ENCODE results near the gene OR2V2. TPM values are rescaled to one million over a fixed set of nuclear protein-coding genes. Genes with fewer than 3 reads are reported as not detected.
A peak's percentile ranks its signal among the peaks of the same experiment; 100 is the strongest.

Gene OR2V2
- total RNA-seq, 1 donor from 2014 or later = not detected

DNA sequence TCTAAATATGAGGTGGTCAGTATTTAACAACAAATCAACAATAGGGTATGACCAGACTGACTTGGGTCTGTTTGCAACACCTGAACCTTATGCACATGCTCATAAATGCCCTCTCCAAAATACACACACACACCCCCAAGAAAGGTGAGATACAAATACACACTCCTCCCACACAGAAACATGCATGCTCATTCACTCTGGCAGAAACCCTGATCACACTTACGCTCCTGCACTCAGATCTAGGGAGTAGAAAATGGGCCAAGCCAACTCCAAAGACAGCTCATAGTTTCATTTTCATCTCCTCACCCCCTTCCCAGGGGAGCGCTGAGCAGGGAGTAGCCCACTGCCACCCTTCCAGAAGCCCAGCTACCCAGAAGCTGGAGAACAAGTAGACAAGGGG lies 46.3 kb downstream of the OR2V2 start:
- Histone ChIP-seq H2AFZ (ENCODE audit: low read depth, low read length) (no peak overlapping the region), H3K27me3 (ENCODE audit: insufficient read depth, low read length) (no peaks in the 10 kb centered on the region), H3K36me3 (ENCODE audit: insufficient read depth, low read length) (no peaks in the 10 kb centered on the region), H3K9me3 (ENCODE audit: insufficient read depth, low read depth, low read length) (no peaks in the 10 kb centered on the region), H3K79me2 (ENCODE audit: insufficient read depth, low read length) (no peaks in the 10 kb centered on the region), H3K4me3 (ENCODE audit: insufficient read depth, low read depth, low read length) (no peak overlapping the region), H3K27ac (ENCODE audit: low read depth, low read length) (no peak overlapping the region), H3K4me2 (ENCODE audit: low read length) (no peak overlapping the region), H3K4me1 (ENCODE audit: insufficient read depth, low read length) (peaks cover 22% of the 10 kb centered on the region), H3K9ac (ENCODE audit: low read length) (no peak overlapping the region), H4K20me1 (ENCODE audit: insufficient read depth, low read length) (no peaks in the 10 kb centered on the region)
- Mint-ChIP-seq H3K36me3 (ENCODE audit: low read depth, unreplicated experiment) (no peaks in the 10 kb centered on the region), H3K9me3 (ENCODE audit: unreplicated experiment) (no peaks in the 10 kb centered on the region), H3K4me1 (ENCODE audit: low read depth, unreplicated experiment) (peaks cover 4% of the 10 kb centered on the region), H3K27ac (ENCODE audit: unreplicated experiment) (no peak overlapping the region), H3K27me3 (ENCODE audit: low read depth, unreplicated experiment) (peaks cover 7% of the 10 kb centered on the region), H3K4me3 (ENCODE audit: unreplicated experiment) (peak overlapping the region; percentile 1)
- TF ChIP-seq, protein P1, sequence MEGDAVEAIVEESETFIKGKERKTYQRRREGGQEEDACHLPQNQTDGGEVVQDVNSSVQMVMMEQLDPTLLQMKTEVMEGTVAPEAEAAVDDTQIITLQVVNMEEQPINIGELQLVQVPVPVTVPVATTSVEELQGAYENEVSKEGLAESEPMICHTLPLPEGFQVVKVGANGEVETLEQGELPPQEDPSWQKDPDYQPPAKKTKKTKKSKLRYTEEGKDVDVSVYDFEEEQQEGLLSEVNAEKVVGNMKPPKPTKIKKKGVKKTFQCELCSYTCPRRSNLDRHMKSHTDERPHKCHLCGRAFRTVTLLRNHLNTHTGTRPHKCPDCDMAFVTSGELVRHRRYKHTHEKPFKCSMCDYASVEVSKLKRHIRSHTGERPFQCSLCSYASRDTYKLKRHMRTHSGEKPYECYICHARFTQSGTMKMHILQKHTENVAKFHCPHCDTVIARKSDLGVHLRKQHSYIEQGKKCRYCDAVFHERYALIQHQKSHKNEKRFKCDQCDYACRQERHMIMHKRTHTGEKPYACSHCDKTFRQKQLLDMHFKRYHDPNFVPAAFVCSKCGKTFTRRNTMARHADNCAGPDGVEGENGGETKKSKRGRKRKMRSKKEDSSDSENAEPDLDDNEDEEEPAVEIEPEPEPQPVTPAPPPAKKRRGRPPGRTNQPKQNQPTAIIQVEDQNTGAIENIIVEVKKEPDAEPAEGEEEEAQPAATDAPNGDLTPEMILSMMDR (IDR thresholded peaks at IDR 0.05; ENCODE audit: insufficient read depth, low read depth, low read length) = no peak
- TF ChIP-seq EZH2 (IDR thresholded peaks at IDR 0.05; ENCODE audit: insufficient read depth, low read length) = no peak
- FAIRE-seq (no peak), DNase-seq (ENCODE audit: low read depth) (no peak)

DNA sequence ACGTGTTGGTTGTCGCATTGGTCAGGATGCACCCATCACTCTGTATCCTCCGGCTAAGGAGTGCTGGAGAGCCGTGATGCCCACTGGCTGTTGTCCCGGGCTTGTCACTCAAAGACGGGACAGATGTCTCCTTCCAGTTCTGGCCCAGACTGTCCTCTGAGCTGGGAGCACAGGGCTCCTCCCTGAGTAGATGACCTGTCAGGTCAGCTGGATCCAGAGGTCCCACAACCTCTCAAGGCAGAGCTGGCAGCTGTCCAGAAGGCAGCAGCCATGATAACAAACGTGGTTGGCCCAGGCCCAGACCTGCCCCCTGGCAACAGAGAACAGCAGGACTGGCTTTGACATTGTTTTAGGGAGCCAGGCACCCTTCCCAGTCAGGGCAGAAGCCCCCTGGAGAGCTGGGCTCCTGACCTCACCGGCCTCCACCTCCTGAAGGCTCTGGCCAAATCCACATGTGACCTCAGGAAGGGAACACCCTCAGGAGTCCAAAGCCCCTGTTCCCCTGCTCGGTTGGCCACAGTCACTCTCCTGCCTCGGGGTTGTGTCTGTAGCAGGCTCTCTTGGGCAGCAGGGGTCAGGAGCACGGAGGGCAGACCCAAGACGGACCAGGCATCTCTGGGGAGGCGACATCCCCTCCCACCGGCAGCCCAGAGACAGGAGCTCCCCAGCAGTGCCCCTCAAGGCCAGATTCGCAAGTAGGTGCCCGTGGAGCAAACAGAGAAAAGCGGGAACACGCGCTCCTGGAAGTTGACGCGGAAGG lies 47.3 kb downstream of the OR2V2 start:
- TF ChIP-seq EZH2 (IDR thresholded peaks at IDR 0.05; ENCODE audit: insufficient read depth, low read length) = no peak
- TF ChIP-seq, protein P1 (IDR thresholded peaks at IDR 0.05; ENCODE audit: insufficient read depth, low read depth, low read length) = no peak
- Mint-ChIP-seq H3K4me3 (ENCODE audit: unreplicated experiment) (no peak overlapping the region), H3K36me3 (ENCODE audit: low read depth, unreplicated experiment) (no peaks in the 10 kb centered on the region), H3K4me1 (ENCODE audit: low read depth, unreplicated experiment) (peaks cover 8% of the 10 kb centered on the region), H3K27ac (ENCODE audit: unreplicated experiment) (no peak overlapping the region), H3K9me3 (ENCODE audit: unreplicated experiment) (no peaks in the 10 kb centered on the region), H3K27me3 (ENCODE audit: low read depth, unreplicated experiment) (peaks cover 15% of the 10 kb centered on the region)
- H3K27me3 ChIP-seq (ENCODE audit: insufficient read depth, low read length) = peaks cover 7% of the 10 kb centered on the region
- H3K9ac ChIP-seq (ENCODE audit: low read length) = no peak overlapping the region
- no peak overlapping the region for H2AFZ ChIP-seq (ENCODE audit: low read depth, low read length)
- peaks cover 20% of the 10 kb centered on the region for H3K4me1 ChIP-seq (ENCODE audit: insufficient read depth, low read length)
- no peak overlapping the region for H3K27ac ChIP-seq (ENCODE audit: low read depth, low read length)
- FAIRE-seq = no peak
- H3K4me2 ChIP-seq (ENCODE audit: low read length) = no peak overlapping the region
- H4K20me1 ChIP-seq (ENCODE audit: insufficient read depth, low read length) = no peaks in the 10 kb centered on the region
- H3K4me3 ChIP-seq (ENCODE audit: insufficient read depth, low read depth, low read length) = no peak overlapping the region
- DNase-seq (ENCODE audit: low read depth) = no peak
- no peaks in the 10 kb centered on the region for H3K36me3 ChIP-seq (ENCODE audit: insufficient read depth, low read length)
- no peaks in the 10 kb centered on the region for H3K79me2 ChIP-seq (ENCODE audit: insufficient read depth, low read length)
- H3K9me3 ChIP-seq (ENCODE audit: insufficient read depth, low read depth, low read length) = no peaks in the 10 kb centered on the region

DNA sequence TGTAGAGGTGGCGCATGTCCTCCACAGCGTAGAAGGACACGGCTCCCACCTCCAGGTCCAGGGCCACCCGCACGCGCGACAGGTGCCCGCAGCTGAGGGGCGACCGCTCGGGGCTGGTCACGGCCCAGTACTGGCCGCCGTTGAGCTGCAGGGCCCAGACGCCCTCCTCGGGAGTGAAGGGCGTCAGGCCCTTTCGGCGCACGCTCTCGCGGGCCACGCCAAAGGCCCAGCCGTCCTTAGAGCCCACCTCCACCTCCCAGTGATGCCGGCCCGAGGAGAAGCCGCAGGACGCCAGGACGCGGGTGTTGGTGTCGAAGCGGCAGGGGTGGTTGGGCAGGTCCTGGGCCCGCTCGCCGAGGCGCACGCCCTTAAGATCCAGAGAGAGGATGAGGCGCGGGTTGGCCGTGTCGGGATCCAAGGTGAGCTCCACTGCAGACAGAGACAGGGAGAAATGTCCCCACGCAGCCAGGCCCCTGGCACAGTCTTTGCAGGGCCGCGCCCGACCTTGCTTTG lies 47.9 kb downstream of the OR2V2 start:
- H3K27ac Mint-ChIP-seq (ENCODE audit: unreplicated experiment) = no peak overlapping the region
- H3K9me3 Mint-ChIP-seq (ENCODE audit: unreplicated experiment) = no peaks in the 10 kb centered on the region
- Histone ChIP-seq H3K36me3 (ENCODE audit: insufficient read depth, low read length) (no peaks in the 10 kb centered on the region), H4K20me1 (ENCODE audit: insufficient read depth, low read length) (no peaks in the 10 kb centered on the region), H3K27me3 (ENCODE audit: insufficient read depth, low read length) (peaks cover 10% of the 10 kb centered on the region), H3K9ac (ENCODE audit: low read length) (no peak overlapping the region), H3K4me1 (ENCODE audit: insufficient read depth, low read length) (peaks cover 13% of the 10 kb centered on the region), H3K4me3 (ENCODE audit: insufficient read depth, low read depth, low read length) (no peak overlapping the region), H3K79me2 (ENCODE audit: insufficient read depth, low read length) (no peaks in the 10 kb centered on the region), H3K4me2 (ENCODE audit: low read length) (no peak overlapping the region), H3K27ac (ENCODE audit: low read depth, low read length) (no peak overlapping the region), H3K9me3 (ENCODE audit: insufficient read depth, low read depth, low read length) (no peaks in the 10 kb centered on the region), H2AFZ (ENCODE audit: low read depth, low read length) (no peak overlapping the region)
- H3K4me3 Mint-ChIP-seq (ENCODE audit: unreplicated experiment) = no peak overlapping the region
- DNase-seq (ENCODE audit: low read depth) (no peak), FAIRE-seq (no peak)
- no peak for TF ChIP-seq EZH2 (IDR thresholded peaks at IDR 0.05; ENCODE audit: insufficient read depth, low read length)
- TF ChIP-seq, protein P1 (IDR thresholded peaks at IDR 0.05; ENCODE audit: insufficient read depth, low read depth, low read length) = no peak
- H3K36me3 Mint-ChIP-seq (ENCODE audit: low read depth, unreplicated experiment) = no peaks in the 10 kb centered on the region
- peaks cover 8% of the 10 kb centered on the region for H3K4me1 Mint-ChIP-seq (ENCODE audit: low read depth, unreplicated experiment)
- peaks cover 22% of the 10 kb centered on the region for H3K27me3 Mint-ChIP-seq (ENCODE audit: low read depth, unreplicated experiment)
